Cortex of kidney (tissue), 1 donor: ENCODE measurements around the gene RHOBTB1.
"Not testable (repeated sequence)": the region's sequence is repeated elsewhere in the genome, so short reads cannot be mapped to it uniquely, and the experiment has no call there.

ENCODE experiments used
- DNase-seq: peaks from one replicate; lab custom pipeline; 2025; lab: John Stamatoyannopoulos, UW

RHOBTB1 gene

GRCh38 chr10:60944058-60944909 is at the start of gene RHOBTB1:
RHOBTB1 (minus strand) TSS chr10:60944185; CDS start chr10:60911542, 32,643 bp downstream.
- no peak for DNase-seq

- no peak for DNase-seq
Measured at GRCh38 chr10:60992636-60993035, 48.7 kb upstream of the RHOBTB1 start.

- no peak for DNase-seq
Measured at GRCh38 chr10:60990663-60991062, 46.7 kb upstream of the RHOBTB1 start.

GRCh38 chr10:60989400-60989876 is 45.5 kb upstream of the RHOBTB1 start:
- no peak for DNase-seq

GRCh38 chr10:60986791-60987190 is 42.8 kb upstream of the RHOBTB1 start:
- DNase-seq: no peak

GRCh38 chr10:60985951-60986350 is 42.0 kb upstream of the RHOBTB1 start:
- no peak for DNase-seq

- no peak for DNase-seq
Measured at GRCh38 chr10:60980997-60981396, 37.0 kb upstream of the RHOBTB1 start.

- DNase-seq: no peak
Measured at GRCh38 chr10:60979667-60980104, 35.7 kb upstream of the RHOBTB1 start.

- DNase-seq: no peak
Measured at GRCh38 chr10:60978287-60979115, 34.5 kb upstream of the RHOBTB1 start.

- DNase-seq: no peak
Measured at GRCh38 chr10:60977161-60978122, 33.5 kb upstream of the RHOBTB1 start.

GRCh38 chr10:60976687-60977086 is 32.7 kb upstream of the RHOBTB1 start:
- DNase-seq: no peak

GRCh38 chr10:60975716-60976115 is 31.7 kb upstream of the RHOBTB1 start:
- no peak for DNase-seq

GRCh38 chr10:60974463-60975149 is 30.6 kb upstream of the RHOBTB1 start:
- no peak for DNase-seq

- no peak for DNase-seq
Measured at GRCh38 chr10:60973086-60973485, 29.1 kb upstream of the RHOBTB1 start.

GRCh38 chr10:60972181-60972580 is 28.2 kb upstream of the RHOBTB1 start:
- DNase-seq: not testable (repeated sequence)

GRCh38 chr10:60970526-60970925 is 26.5 kb upstream of the RHOBTB1 start:
- no peak for DNase-seq

GRCh38 chr10:60968504-60968903 is 24.5 kb upstream of the RHOBTB1 start:
- DNase-seq: no peak

- DNase-seq: no peak
Measured at GRCh38 chr10:60967854-60968484, 24.0 kb upstream of the RHOBTB1 start.

- DNase-seq: no peak
Measured at GRCh38 chr10:60967260-60967659, 23.3 kb upstream of the RHOBTB1 start.

- no peak for DNase-seq
Measured at GRCh38 chr10:60965696-60966095, 21.7 kb upstream of the RHOBTB1 start.
